ENCODE measurements around the gene CASZ1.

Gene CASZ1

GRCh38 chr1:10637400-10637799, 159.0 kb downstream of the CASZ1 start:
- TF ChIP-seq TCF12 (IDR thresholded peaks at IDR 0.05; ENCODE audit: low read depth) (no peak), TEAD4 (IDR thresholded peaks at IDR 0.05) (no peak), EGR1 (IDR thresholded peaks at IDR 0.05) (no peak), YY1 (IDR thresholded peaks at IDR 0.05; ENCODE audit: low read depth) (no peak), USF1 (IDR thresholded peaks at IDR 0.05) (no peak)

GRCh38 chr1:10635992-10636391, 160.5 kb downstream of the CASZ1 start:
- TF ChIP-seq CREB1 (IDR thresholded peaks at IDR 0.05; ENCODE audit: low read depth) (no peak), FOXM1 (IDR thresholded peaks at IDR 0.05; ENCODE audit: borderline replicate concordance, low read depth) (no peak)

DNA sequence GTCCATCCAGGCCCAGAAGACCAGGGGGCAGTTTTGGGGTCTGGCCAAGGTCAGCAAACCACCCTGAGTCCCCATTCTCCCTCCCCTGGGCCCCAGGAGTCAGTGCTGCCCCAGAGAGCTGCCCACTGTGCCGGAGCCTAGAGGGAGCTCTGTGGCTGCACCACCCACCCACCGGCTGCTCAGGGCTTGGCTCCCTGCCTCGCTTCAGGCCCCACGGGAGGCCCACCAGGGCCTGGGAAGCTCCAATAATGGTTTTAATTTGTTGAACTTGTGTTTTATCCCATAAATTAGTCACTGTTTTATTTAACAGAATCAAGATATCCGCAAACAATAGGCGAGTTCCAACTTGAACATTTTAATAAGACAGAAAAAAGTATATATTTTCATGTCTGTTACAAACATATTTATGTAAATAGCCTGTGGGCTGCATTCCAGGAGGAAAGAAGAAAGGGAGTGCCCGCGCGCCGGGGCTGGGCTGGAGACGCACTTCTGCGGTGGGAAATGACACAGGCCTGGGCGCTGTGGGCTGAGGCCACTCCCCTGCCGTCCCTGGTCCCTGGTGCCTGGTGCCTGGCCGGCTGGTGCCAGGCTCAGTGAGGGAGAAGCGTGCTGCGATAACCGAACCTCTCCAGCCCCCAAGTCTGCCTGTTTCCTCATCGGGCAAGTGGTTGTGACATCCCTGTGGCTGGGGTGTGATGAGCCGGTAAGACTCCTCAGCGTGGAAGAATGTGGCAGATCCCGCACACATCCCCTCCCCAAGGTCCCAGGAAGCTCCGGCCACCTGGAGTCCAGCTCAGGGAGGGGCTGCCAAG, 161.2 kb downstream of the CASZ1 start:
- no peak for TF ChIP-seq RAD21 (IDR thresholded peaks at IDR 0.05; ENCODE audit: low read depth)
- TF ChIP-seq YY1 (IDR thresholded peaks at IDR 0.05; ENCODE audit: low read depth) = no peak
- TF ChIP-seq NFIC (IDR thresholded peaks at IDR 0.05) = no peak
- TF ChIP-seq MAX (IDR thresholded peaks at IDR 0.05) = no peak
- TF ChIP-seq ZBTB7A (IDR thresholded peaks at IDR 0.05; ENCODE audit: low read depth) = no peak
- TF ChIP-seq USF1 (IDR thresholded peaks at IDR 0.05) = no peak
- no peak for TF ChIP-seq TEAD4 (IDR thresholded peaks at IDR 0.05)
- no peak for TF ChIP-seq CEBPB (IDR thresholded peaks at IDR 0.05)
- TF ChIP-seq TCF12 (IDR thresholded peaks at IDR 0.05; ENCODE audit: low read depth) = no peak
- TF ChIP-seq FOXM1 (IDR thresholded peaks at IDR 0.05; ENCODE audit: borderline replicate concordance, low read depth) = no peak
- no peak for TF ChIP-seq CREB1 (IDR thresholded peaks at IDR 0.05; ENCODE audit: low read depth)
- no peak for TF ChIP-seq REST (IDR thresholded peaks at IDR 0.05; ENCODE audit: low read depth)
- no peak for TF ChIP-seq EGR1 (IDR thresholded peaks at IDR 0.05)
- no peak for TF ChIP-seq EP300 (IDR thresholded peaks at IDR 0.05; ENCODE audit: borderline replicate concordance)
- TF ChIP-seq TAF1 (IDR thresholded peaks at IDR 0.05; ENCODE audit: low read depth) = no peak

- TF ChIP-seq ZBTB7A (IDR thresholded peaks at IDR 0.05; ENCODE audit: low read depth) (0 out of 2 replicates have a peak, but pooled peaks have one; percentile 24), REST (IDR thresholded peaks at IDR 0.05; ENCODE audit: low read depth) (no peak)
Observed at GRCh38 chr1:10634428-10635084, 161.9 kb downstream of the CASZ1 start.

- TF ChIP-seq CEBPB (IDR thresholded peaks at IDR 0.05) (no peak), TEAD4 (IDR thresholded peaks at IDR 0.05) (no peak), ZBTB7A (IDR thresholded peaks at IDR 0.05; ENCODE audit: low read depth) (no peak), TCF12 (IDR thresholded peaks at IDR 0.05; ENCODE audit: low read depth) (no peak), REST (IDR thresholded peaks at IDR 0.05; ENCODE audit: low read depth) (no peak), CREB1 (IDR thresholded peaks at IDR 0.05; ENCODE audit: low read depth) (no peak), FOXM1 (IDR thresholded peaks at IDR 0.05; ENCODE audit: borderline replicate concordance, low read depth) (no peak), EP300 (IDR thresholded peaks at IDR 0.05; ENCODE audit: borderline replicate concordance) (no peak), YY1 (IDR thresholded peaks at IDR 0.05; ENCODE audit: low read depth) (no peak), TAF1 (IDR thresholded peaks at IDR 0.05; ENCODE audit: low read depth) (no peak), NFIC (IDR thresholded peaks at IDR 0.05) (no peak)
Observed at GRCh38 chr1:10634075-10634427, 162.4 kb downstream of the CASZ1 start.

Measured in Ishikawa (cell line).